HepG2 (cell line): ENCODE results near the gene PTCRA. TPM values are rescaled to one million over a fixed set of nuclear protein-coding genes. Genes with fewer than 3 reads are reported as not detected.

Source experiments
- EP300 ChIP-seq, 3 experiments: sonication (generic) in 1 of 3; formaldehyde crosslinking in 1 of 3; IDR thresholded peaks; 2 replicates each; pipeline versions ENCODE4 v1.5.1 to v1.6.1; 2011 to 2020; ENCODE audit warnings: low read depth in 2 of 3, low read length in 2 of 3, borderline replicate concordance in 1 of 3, improper control_type of control experiment in 1 of 3, mild to moderate bottlenecking in 1 of 3, missing genetic modification reagents in 1 of 3, moderate library complexity in 1 of 3
- JDP2 ChIP-seq: sonication (generic); formaldehyde crosslinking; IDR thresholded peaks from 2 replicates; pipeline ENCODE4 v1.8.1; 2022; ENCODE audit warnings: missing genetic modification reagents, borderline replicate concordance
- PLRG1 ChIP-seq: fragments of 450-650 bp; conservative IDR thresholded peaks from 2 replicates; pipeline ENCODE4 v1.6.1; 2016
- SP4 ChIP-seq: sonication (generic); formaldehyde crosslinking; IDR thresholded peaks from 2 replicates; pipeline ENCODE4 v1.8.1; 2023; ENCODE audit warnings: mild to moderate bottlenecking, missing genetic modification reagents
- ZBTB33 ChIP-seq: sonication (generic); formaldehyde crosslinking; IDR thresholded peaks from 2 replicates; pipeline ENCODE4 v1.4.0; 2020; ENCODE audit warnings: missing genetic modification reagents
- ZGPAT ChIP-seq: IDR thresholded peaks from 2 replicates; pipeline ENCODE4 v1.6.1; 2016; ENCODE audit warnings: mild to moderate bottlenecking
- ZNF121 ChIP-seq: sonication (generic); formaldehyde crosslinking; IDR thresholded peaks from 2 replicates; pipeline ENCODE4 v1.5.0; 2020; ENCODE audit warnings: mild to moderate bottlenecking, missing genetic modification reagents
- ZNF691 ChIP-seq: sonication (generic); formaldehyde crosslinking; IDR thresholded peaks from 2 replicates; pipeline ENCODE4 v1.4.0; 2020; ENCODE audit warnings: missing genetic modification reagents, low read depth, mild to moderate bottlenecking, borderline replicate concordance
- polyA plus RNA-seq, 8 experiments: library from polyadenylated mRNA; depleted of rRNA in 3 of 8; stranded (reverse) in 7 of 8; unstranded in 1 of 8; fragments of >200 nt; fragmentation: Illumina TruSeq in 4 of 8; extraction: Trizol in 4 of 8; gene quantifications; 2 replicates each; pipeline versions ENCODE4 v1.2.1 to v1.2.3, GENCODE V29; 2011 to 2016; ENCODE audit warnings: low read depth in 4 of 8, missing spikeins in 1 of 8, mixed read lengths in 1 of 8; ENCODE audit not compliant: insufficient read depth in 1 of 8
- total RNA-seq, 5 experiments: library from RNA; depleted of rRNA; stranded (reverse); fragments of >200 nt; fragmentation: Illumina TruSeq; extraction: Trizol; gene quantifications; 2 replicates each; pipeline ENCODE4 v1.2.3, GENCODE V29; 2016; ENCODE audit warnings: low read depth in 1 of 5
- TF ChIP-seq, protein P1 (sequence below): sonication (generic); formaldehyde crosslinking; IDR thresholded peaks from 2 replicates; pipeline ENCODE4 v1.5.0; 2020; ENCODE audit warnings: mild to moderate bottlenecking, missing genetic modification reagents, borderline replicate concordance
- TF ChIP-seq, protein P2 (sequence below): sonication (generic); formaldehyde crosslinking; IDR thresholded peaks from 2 replicates; pipeline ENCODE4 v1.4.0; 2020; ENCODE audit warnings: mild to moderate bottlenecking, missing genetic modification reagents, borderline replicate concordance

Gene PTCRA
- total and polyA plus RNA-seq, 2 of the 13 experiments (the other 11 are each of a cell fraction or from before 2014, with no cell fraction given) = not detected

GRCh38 chr6:42969934-42970333 lies 54.1 kb downstream of the PTCRA start (continued):
- TF ChIP-seq, protein P1, sequence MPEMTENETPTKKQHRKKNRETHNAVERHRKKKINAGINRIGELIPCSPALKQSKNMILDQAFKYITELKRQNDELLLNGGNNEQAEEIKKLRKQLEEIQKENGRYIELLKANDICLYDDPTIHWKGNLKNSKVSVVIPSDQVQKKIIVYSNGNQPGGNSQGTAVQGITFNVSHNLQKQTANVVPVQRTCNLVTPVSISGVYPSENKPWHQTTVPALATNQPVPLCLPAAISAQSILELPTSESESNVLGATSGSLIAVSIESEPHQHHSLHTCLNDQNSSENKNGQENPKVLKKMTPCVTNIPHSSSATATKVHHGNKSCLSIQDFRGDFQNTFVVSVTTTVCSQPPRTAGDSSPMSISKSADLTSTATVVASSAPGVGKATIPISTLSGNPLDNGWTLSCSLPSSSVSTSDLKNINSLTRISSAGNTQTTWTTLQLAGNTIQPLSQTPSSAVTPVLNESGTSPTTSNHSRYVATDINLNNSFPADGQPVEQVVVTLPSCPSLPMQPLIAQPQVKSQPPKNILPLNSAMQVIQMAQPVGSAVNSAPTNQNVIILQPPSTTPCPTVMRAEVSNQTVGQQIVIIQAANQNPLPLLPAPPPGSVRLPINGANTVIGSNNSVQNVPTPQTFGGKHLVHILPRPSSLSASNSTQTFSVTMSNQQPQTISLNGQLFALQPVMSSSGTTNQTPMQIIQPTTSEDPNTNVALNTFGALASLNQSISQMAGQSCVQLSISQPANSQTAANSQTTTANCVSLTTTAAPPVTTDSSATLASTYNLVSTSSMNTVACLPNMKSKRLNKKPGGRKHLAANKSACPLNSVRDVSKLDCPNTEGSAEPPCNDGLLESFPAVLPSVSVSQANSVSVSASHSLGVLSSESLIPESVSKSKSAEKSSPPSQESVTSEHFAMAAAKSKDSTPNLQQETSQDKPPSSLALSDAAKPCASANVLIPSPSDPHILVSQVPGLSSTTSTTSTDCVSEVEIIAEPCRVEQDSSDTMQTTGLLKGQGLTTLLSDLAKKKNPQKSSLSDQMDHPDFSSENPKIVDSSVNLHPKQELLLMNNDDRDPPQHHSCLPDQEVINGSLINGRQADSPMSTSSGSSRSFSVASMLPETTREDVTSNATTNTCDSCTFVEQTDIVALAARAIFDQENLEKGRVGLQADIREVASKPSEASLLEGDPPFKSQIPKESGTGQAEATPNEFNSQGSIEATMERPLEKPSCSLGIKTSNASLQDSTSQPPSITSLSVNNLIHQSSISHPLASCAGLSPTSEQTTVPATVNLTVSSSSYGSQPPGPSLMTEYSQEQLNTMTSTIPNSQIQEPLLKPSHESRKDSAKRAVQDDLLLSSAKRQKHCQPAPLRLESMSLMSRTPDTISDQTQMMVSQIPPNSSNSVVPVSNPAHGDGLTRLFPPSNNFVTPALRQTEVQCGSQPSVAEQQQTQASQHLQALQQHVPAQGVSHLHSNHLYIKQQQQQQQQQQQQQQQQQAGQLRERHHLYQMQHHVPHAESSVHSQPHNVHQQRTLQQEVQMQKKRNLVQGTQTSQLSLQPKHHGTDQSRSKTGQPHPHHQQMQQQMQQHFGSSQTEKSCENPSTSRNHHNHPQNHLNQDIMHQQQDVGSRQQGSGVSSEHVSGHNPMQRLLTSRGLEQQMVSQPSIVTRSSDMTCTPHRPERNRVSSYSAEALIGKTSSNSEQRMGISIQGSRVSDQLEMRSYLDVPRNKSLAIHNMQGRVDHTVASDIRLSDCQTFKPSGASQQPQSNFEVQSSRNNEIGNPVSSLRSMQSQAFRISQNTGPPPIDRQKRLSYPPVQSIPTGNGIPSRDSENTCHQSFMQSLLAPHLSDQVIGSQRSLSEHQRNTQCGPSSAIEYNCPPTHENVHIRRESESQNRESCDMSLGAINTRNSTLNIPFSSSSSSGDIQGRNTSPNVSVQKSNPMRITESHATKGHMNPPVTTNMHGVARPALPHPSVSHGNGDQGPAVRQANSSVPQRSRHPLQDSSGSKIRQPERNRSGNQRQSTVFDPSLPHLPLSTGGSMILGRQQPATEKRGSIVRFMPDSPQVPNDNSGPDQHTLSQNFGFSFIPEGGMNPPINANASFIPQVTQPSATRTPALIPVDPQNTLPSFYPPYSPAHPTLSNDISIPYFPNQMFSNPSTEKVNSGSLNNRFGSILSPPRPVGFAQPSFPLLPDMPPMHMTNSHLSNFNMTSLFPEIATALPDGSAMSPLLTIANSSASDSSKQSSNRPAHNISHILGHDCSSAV (CRISPR knock-in tag) = no peak
- peak in 1 of 2 experiments; percentile 80; a peak in 2 of 4 replicates for TF ChIP-seq EP300 (IDR thresholded peaks at IDR 0.05; ENCODE audit: low read depth in 2 of 2, low read length in 2 of 2)
- no peak for TF ChIP-seq EP300 (CRISPR knock-in tag; IDR thresholded peaks at IDR 0.05; ENCODE audit: borderline replicate concordance)
- TF ChIP-seq ZGPAT (CRISPR knock-in tag) = no peak
- TF ChIP-seq ZBTB33 (CRISPR knock-in tag) = peak; percentile 96
- TF ChIP-seq, protein P2, sequence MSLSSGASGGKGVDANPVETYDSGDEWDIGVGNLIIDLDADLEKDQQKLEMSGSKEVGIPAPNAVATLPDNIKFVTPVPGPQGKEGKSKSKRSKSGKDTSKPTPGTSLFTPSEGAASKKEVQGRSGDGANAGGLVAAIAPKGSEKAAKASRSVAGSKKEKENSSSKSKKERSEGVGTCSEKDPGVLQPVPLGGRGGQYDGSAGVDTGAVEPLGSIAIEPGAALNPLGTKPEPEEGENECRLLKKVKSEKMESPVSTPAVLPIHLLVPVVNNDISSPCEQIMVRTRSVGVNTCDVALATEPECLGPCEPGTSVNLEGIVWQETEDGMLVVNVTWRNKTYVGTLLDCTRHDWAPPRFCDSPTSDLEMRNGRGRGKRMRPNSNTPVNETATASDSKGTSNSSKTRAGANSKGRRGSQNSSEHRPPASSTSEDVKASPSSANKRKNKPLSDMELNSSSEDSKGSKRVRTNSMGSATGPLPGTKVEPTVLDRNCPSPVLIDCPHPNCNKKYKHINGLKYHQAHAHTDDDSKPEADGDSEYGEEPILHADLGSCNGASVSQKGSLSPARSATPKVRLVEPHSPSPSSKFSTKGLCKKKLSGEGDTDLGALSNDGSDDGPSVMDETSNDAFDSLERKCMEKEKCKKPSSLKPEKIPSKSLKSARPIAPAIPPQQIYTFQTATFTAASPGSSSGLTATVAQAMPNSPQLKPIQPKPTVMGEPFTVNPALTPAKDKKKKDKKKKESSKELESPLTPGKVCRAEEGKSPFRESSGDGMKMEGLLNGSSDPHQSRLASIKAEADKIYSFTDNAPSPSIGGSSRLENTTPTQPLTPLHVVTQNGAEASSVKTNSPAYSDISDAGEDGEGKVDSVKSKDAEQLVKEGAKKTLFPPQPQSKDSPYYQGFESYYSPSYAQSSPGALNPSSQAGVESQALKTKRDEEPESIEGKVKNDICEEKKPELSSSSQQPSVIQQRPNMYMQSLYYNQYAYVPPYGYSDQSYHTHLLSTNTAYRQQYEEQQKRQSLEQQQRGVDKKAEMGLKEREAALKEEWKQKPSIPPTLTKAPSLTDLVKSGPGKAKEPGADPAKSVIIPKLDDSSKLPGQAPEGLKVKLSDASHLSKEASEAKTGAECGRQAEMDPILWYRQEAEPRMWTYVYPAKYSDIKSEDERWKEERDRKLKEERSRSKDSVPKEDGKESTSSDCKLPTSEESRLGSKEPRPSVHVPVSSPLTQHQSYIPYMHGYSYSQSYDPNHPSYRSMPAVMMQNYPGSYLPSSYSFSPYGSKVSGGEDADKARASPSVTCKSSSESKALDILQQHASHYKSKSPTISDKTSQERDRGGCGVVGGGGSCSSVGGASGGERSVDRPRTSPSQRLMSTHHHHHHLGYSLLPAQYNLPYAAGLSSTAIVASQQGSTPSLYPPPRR = 0 out of 2 replicates have a peak, but pooled peaks have one; percentile 10
- no peak for TF ChIP-seq JDP2 (CRISPR knock-in tag)
- no peak for TF ChIP-seq ZNF121 (CRISPR knock-in tag)
- TF ChIP-seq PLRG1 = no peak
- TF ChIP-seq ZNF691 = no peak
- no peak for TF ChIP-seq SP4 (CRISPR knock-in tag)
